Smooth muscle cell of bladder (primary cell): ENCODE results near the gene XNDC1N. TPM values are rescaled to one million over a fixed set of nuclear protein-coding genes. Genes with fewer than 3 reads are reported as not detected.

Experiments
- total RNA-seq: library from RNA; depleted of rRNA; stranded (reverse); fragments of >200 nt; gene quantifications from 2 replicates; pipeline ENCODE4 v1.2.3, GENCODE V29; 2014

The XNDC1N gene
- total RNA-seq: 5.1 TPM in 2 replicates

GRCh38 chr11:71927820-71928736, at the start of gene XNDC1N:
Gene XNDC1N, minus strand, starts transcription at chr11:71928594. Its CDS starts 5,241 bp downstream, at chr11:71923353.

DNA sequence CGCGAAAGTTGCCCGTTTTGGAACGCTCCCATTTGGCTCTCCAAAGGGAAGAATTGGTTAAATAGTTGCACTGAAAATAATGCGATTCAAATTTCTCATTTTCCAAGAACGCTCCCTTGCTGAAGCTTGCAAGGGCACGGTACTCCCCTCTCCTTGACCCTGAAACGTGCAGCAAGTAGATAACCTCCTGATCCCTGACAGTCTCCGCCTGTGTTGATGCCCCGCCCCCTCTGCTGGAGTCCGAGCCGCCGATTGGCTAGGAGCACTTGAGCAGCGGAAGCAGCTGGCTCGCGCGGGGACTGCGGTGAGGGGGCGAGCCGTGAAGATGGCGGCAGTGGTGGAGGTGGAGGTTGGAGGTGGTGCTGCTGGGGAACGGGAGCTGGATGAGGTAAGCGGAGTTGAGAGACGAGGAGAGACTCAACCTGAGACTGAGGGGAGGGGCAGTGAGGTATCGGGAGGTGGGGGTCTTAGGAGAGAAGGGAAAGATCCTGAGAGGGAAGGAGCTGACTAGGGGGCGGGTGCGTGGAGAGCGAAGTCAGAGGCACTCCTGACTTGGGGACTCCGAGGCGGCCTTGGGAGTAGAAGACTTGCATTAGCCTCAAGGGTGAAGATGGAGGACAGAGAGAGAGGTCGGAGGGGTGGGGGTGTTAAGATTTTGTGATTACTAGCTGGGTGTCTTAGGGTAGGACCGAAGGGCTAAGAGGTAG, 496 bp upstream of the XNDC1N start, which contains the start of gene RNF121:
Gene RNF121 (plus strand): TSS at position 310 of the 707 bp plus-strand sequence. CDS start 16 bp downstream, at position 326.

Other genes with a start within 250 kb of the XNDC1N start
- gene DEFB108B, start 95.4 kb downstream of the XNDC1N start, total RNA-seq: not detected in 2 replicates
- not detected in 2 replicates for gene DEFB131B, start 50.1 kb downstream of the XNDC1N start, total RNA-seq
- 36.3 and 45.7 TPM in 2 replicates for gene RNF121, start 452 bp upstream of the XNDC1N start, total RNA-seq
- gene IL18BP, start 70.3 kb upstream of the XNDC1N start, total RNA-seq: 1.7 and 2.8 TPM in 2 replicates
- gene NUMA1, start 151.9 kb upstream of the XNDC1N start, total RNA-seq: 124 and 153 TPM in 2 replicates
- 5.5 and 6.3 TPM in 2 replicates for gene LRRC51, start 152.3 kb upstream of the XNDC1N start, total RNA-seq
- gene LAMTOR1, start 174.7 kb upstream of the XNDC1N start, total RNA-seq: 64.1 and 81.4 TPM in 2 replicates
- not detected in 2 replicates for gene TOMT, start 177.3 kb upstream of the XNDC1N start, total RNA-seq
- 23.5 and 30.2 TPM in 2 replicates for gene ANAPC15, start 184.1 kb upstream of the XNDC1N start, total RNA-seq
- gene FOLR3, start 207.1 kb upstream of the XNDC1N start, total RNA-seq: 0.14 and 1.2 TPM in 2 replicates